Erythroblast (primary cell): ENCODE results near the gene STARD9.

ENCODE experiments used
- GATA1 ChIP-seq: IDR thresholded peaks from 2 replicates; pipeline ENCODE4 v1.6.1; 2011; ENCODE audit warnings: low read depth, mild to moderate bottlenecking, control low read depth, low read length, moderate library complexity
- POLR2A ChIP-seq: IDR thresholded peaks from 2 replicates; pipeline ENCODE4 v1.6.1; 2011; ENCODE audit warnings: mild to moderate bottlenecking, low read length

- TF ChIP-seq POLR2A (no peak), GATA1 (no peak)
Observed at GRCh38 chr15:42721916-42722315, 146.5 kb downstream of the STARD9 start.
